Tibial nerve (tissue), 3 donors: ENCODE measurements around the gene CLIP4.

Experiments used
- POLR2A ChIP-seq, 2 donors: fragments of 450-650 bp; IDR thresholded peaks; one replicate each; pipeline ENCODE4 v1.6.1; 2017; ENCODE audit warnings: antibody characterized with exemption in 2 of 2, mild to moderate bottlenecking in 2 of 2, moderate library complexity in 2 of 2
- TF ChIP-seq, protein P1 (sequence below), 5 experiments: fragments of 200-600 bp in 3 of 5; fragments of 450-650 bp in 2 of 5; sonication (generic) in 3 of 5; IDR thresholded peaks; one replicate each; pipeline ENCODE4 v1.5.1; 2016 to 2019; ENCODE audit warnings: antibody characterized with exemption in 5 of 5, mild to moderate bottlenecking in 3 of 5, moderate library complexity in 2 of 5

DNA sequence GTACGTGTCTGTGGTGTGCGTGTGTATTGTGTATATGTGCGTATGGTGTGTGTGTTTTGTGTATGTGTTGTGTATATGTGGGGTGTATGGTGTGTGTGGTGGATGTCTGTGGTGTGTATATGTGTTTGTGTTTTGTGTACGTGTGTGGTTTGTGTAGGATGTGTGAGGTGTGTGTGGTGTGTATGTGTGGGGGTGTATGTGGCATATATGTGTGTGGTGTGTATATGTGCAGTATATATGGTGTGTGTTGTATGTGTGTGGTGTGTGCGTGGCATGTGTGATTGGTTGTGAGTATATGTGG lies 101.3 kb downstream of the CLIP4 start:
- TF ChIP-seq, protein P1, sequence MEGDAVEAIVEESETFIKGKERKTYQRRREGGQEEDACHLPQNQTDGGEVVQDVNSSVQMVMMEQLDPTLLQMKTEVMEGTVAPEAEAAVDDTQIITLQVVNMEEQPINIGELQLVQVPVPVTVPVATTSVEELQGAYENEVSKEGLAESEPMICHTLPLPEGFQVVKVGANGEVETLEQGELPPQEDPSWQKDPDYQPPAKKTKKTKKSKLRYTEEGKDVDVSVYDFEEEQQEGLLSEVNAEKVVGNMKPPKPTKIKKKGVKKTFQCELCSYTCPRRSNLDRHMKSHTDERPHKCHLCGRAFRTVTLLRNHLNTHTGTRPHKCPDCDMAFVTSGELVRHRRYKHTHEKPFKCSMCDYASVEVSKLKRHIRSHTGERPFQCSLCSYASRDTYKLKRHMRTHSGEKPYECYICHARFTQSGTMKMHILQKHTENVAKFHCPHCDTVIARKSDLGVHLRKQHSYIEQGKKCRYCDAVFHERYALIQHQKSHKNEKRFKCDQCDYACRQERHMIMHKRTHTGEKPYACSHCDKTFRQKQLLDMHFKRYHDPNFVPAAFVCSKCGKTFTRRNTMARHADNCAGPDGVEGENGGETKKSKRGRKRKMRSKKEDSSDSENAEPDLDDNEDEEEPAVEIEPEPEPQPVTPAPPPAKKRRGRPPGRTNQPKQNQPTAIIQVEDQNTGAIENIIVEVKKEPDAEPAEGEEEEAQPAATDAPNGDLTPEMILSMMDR (IDR thresholded peaks at IDR 0.05) = no peak
- TF ChIP-seq POLR2A (IDR thresholded peaks at IDR 0.05) = no peak
